GM12878 (cell line): ENCODE data around the gene SETD1B.

Experiments used
- BRCA1 ChIP-seq: IDR thresholded peaks from 2 replicates; pipeline ENCODE4 v1.6.1; 2011; ENCODE audit warnings: low read depth, low read length, improper control_type of control experiment
- GATAD2B ChIP-seq: fragments of 450-650 bp; conservative IDR thresholded peaks from 2 replicates; pipeline ENCODE4 v1.6.1; 2017; ENCODE audit warnings: low read depth, mild to moderate bottlenecking, moderate library complexity
- RUNX3 ChIP-seq: IDR thresholded peaks from 2 replicates; pipeline ENCODE4 v1.6.1; 2012; ENCODE audit warnings: low read length, inconsistent platforms
- SIN3A ChIP-seq: IDR thresholded peaks from 2 replicates; pipeline ENCODE4 v1.6.1; 2012; ENCODE audit warnings: low read depth, low read length, improper control_type of control experiment
- TCF12 ChIP-seq: IDR thresholded peaks from 2 replicates; pipeline ENCODE4 v1.6.1; 2011; ENCODE audit warnings: low read depth, mild to moderate bottlenecking, low read length
- YBX1 ChIP-seq: fragments of 450-650 bp; IDR thresholded peaks from 2 replicates; pipeline ENCODE4 v1.6.1; 2016; ENCODE audit warnings: antibody characterized with exemption
- ZNF217 ChIP-seq: fragments of 450-650 bp; IDR thresholded peaks from 2 replicates; pipeline ENCODE4 v1.6.1; 2017; ENCODE audit warnings: antibody characterized with exemption, mild to moderate bottlenecking
- TF ChIP-seq, protein P1 (sequence below), 3 experiments: IDR thresholded peaks in 2 of 3; conservative IDR thresholded peaks in 1 of 3; 2 replicates each; pipeline ENCODE4 v1.5.1; 2011; ENCODE audit warnings: low read depth in 3 of 3, low read length in 3 of 3, mild to moderate bottlenecking in 3 of 3, control low read depth in 2 of 3, moderate library complexity in 2 of 3, inconsistent platforms in 1 of 3, mixed read lengths in 1 of 3; ENCODE audit not compliant: control insufficient read depth in 2 of 3, insufficient read depth in 1 of 3; ENCODE audit errors: extremely low read depth in 1 of 3

GRCh38 chr12:121770388-121770787 is 33.4 kb upstream of the SETD1B start:
- TF ChIP-seq SIN3A = no peak
- no peak for TF ChIP-seq ZNF217
- TF ChIP-seq RUNX3 = no peak
- TF ChIP-seq, protein P1, sequence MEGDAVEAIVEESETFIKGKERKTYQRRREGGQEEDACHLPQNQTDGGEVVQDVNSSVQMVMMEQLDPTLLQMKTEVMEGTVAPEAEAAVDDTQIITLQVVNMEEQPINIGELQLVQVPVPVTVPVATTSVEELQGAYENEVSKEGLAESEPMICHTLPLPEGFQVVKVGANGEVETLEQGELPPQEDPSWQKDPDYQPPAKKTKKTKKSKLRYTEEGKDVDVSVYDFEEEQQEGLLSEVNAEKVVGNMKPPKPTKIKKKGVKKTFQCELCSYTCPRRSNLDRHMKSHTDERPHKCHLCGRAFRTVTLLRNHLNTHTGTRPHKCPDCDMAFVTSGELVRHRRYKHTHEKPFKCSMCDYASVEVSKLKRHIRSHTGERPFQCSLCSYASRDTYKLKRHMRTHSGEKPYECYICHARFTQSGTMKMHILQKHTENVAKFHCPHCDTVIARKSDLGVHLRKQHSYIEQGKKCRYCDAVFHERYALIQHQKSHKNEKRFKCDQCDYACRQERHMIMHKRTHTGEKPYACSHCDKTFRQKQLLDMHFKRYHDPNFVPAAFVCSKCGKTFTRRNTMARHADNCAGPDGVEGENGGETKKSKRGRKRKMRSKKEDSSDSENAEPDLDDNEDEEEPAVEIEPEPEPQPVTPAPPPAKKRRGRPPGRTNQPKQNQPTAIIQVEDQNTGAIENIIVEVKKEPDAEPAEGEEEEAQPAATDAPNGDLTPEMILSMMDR (IDR thresholded peaks at IDR 0.05 in 2 of 3, conservative IDR thresholded peaks at IDR 0.05 in 1 of 3; ENCODE audit: control insufficient read depth in 2 of 3, extremely low read depth in 1 of 3, insufficient read depth in 1 of 3, low read depth in 3 of 3, low read length in 3 of 3) = no peak
- no peak for TF ChIP-seq TCF12
- no peak for TF ChIP-seq BRCA1
- no peak for TF ChIP-seq YBX1
- TF ChIP-seq GATAD2B = no peak
